GM13976 (cell line): ENCODE results near the gene SPINT2.
A peak's percentile ranks its signal among the peaks of the same experiment; 100 is the strongest.

Experiments used
- DNase-seq: peaks from one replicate; pipeline ENCODE4 v3.0.0; 2012; ENCODE audit warnings: low spot score
- in situ Hi-C: fragments of 300-500 bp; cut with MboI; formaldehyde crosslinking; loops from one replicate; pipeline ENCODE4 v1.12.0; 2022; ENCODE audit warnings: low sequenced_read_pairs, mixed read lengths, inconsistent platforms; ENCODE audit not compliant: unreplicated experiment
- TF ChIP-seq, protein P1 (sequence below): IDR thresholded peaks from 2 replicates; pipeline ENCODE4 v1.5.1; 2012; ENCODE audit warnings: borderline replicate concordance, mild to moderate bottlenecking; ENCODE audit not compliant: insufficient read depth; ENCODE audit errors: extremely low read depth, missing control alignments, control extremely low read depth

The SPINT2 gene

DNA sequence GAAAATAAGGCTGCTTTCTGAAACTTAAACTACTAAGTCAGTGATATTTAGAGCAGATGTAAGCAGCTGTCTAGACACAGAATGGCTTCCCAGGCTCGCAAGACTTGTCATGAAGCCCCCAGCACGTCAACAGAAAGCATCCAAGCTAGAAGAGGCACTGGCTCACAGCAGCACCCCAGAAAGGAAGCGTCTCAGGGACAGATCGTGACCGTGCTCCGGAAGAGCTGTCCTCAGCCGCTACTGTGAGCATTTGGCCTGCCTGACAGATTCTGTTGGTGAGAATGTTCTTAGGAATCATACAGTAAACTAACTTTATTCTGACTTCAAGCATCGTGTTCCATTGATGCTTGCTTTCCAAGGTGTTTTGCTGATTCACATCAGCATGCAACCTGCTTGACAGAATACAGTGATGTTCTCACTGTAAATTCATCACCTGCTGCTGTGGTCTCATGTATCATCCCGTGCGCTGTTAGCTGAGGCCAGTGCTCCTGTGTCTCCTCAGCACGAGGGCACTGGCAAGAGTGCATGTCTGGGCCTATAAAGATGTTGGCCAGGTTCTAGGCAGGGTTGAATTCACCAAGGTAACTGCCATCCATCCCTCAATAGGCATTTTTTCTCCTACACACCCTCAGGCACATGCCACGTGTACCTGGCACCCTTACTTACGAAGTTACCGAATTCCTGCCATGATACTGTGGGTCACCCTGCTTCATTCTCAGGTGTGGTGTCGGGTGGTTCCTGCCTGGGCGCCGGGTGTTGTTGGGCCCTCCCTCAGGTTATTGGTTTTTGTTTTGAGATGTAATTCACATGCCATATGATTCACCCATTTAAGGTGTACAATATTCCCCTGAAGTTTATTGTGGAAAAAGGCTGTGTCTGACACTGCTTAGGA lies 15.9 kb downstream of the SPINT2 start:
- no peak for DNase-seq
- TF ChIP-seq, protein P1, sequence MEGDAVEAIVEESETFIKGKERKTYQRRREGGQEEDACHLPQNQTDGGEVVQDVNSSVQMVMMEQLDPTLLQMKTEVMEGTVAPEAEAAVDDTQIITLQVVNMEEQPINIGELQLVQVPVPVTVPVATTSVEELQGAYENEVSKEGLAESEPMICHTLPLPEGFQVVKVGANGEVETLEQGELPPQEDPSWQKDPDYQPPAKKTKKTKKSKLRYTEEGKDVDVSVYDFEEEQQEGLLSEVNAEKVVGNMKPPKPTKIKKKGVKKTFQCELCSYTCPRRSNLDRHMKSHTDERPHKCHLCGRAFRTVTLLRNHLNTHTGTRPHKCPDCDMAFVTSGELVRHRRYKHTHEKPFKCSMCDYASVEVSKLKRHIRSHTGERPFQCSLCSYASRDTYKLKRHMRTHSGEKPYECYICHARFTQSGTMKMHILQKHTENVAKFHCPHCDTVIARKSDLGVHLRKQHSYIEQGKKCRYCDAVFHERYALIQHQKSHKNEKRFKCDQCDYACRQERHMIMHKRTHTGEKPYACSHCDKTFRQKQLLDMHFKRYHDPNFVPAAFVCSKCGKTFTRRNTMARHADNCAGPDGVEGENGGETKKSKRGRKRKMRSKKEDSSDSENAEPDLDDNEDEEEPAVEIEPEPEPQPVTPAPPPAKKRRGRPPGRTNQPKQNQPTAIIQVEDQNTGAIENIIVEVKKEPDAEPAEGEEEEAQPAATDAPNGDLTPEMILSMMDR, result no peak
- in situ Hi-C loops, result no loop called here

DNA sequence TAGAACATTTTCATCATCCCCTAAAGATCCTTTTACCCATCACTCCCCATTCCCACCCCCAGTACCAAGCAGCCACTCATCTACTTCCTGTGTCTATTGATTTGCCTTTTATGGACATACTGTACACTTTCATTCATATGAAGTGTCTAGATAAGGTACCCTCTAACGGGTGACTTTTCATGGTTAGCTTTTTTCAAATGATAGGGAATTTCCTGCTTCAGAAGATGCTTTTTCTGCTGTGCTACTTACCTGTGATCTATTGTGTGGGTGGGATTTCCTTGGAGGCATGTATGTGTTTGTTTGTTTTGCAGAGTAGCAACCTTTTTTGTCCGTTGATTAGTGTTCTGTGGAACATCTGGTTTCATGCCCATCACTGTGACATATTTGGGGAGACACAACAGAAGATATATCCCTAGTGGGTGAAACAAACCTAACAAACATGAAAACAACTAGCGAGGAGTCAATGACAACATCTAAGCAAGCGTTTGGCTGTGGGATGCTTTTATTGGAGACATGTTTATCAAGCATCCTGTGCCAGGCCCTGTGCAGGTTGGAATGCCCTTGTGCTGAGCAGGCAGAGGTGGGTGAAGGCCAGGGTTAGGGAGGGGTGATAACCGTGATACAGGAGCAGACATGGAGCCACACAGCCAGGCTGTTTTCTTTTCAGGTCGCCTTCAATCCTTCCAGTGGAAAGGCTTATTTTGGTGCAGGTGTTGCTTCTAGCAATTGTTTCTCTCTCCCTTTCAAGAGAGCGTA lies 17.6 kb downstream of the SPINT2 start:
- in situ Hi-C loops, result no loop called here
- TF ChIP-seq, protein P1, result no peak
- no peak for DNase-seq

DNA sequence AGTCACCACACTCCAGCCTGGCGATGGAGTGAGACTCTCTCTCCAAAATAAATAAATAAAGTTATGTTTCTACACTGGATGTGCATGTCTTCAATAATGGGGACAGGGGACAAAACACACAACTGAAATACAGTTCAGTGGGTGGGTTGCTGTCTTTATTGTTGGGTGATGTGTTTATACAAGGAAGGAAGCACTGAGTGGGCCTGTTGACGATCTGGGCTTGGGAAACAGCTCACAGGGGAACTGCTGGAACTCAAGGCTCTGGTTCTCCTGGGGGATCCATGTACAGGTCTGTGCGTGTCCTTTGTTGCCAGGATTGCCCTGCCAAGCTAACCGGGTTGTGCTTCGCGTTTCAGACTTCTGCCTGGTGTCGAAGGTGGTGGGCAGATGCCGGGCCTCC lies 18.9 kb downstream of the SPINT2 start:
- no peak for DNase-seq
- TF ChIP-seq, protein P1, result no peak
- in situ Hi-C loops, result no loop called here

DNA sequence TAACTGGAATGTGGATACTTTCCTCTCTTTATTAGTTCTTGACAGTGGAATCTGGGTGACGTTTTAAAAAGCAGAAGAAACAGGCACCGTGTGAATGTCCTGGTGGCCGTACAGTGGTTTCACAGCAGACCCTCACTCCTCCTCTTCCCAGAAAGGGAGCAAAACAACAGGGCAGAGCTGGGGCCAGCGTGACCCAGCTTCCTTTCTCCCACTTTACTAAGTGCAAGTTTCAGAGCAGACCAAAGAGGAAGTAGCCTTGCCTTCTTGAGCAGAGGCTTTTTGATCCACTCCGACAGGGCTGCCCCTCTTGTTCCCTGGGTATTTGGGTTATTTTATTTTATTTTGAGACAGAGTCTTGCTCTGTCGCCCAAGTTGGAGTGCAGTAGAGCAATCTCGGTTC lies 20.0 kb downstream of the SPINT2 start:
- in situ Hi-C loops, result no loop called here
- TF ChIP-seq, protein P1, result no peak

DNA sequence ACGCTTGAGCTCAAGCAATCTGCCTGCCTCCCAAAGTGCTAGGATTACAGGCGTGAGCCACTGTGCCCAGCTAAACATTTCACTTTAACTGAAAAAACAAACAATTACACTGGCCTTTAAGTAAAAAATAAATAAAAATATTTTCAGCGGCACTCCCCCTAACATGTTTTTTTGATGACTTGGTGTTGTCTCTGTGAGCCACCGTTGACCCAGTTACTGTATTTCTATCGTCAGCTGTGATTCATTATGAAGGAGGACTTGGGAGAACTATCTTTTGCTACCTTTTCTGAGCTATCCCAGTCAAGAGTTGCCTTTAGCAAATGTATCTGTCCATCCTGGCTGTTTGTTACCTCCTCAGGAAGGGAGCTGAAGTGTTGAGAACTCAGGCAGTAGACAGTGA lies 21.2 kb downstream of the SPINT2 start:
- no peak for DNase-seq
- TF ChIP-seq, protein P1, result no peak
- in situ Hi-C loops, result no loop called here

More for the DNA sequence above, 20.0 kb downstream of the SPINT2 start:
- DNase-seq, result peak; percentile 70

DNA sequence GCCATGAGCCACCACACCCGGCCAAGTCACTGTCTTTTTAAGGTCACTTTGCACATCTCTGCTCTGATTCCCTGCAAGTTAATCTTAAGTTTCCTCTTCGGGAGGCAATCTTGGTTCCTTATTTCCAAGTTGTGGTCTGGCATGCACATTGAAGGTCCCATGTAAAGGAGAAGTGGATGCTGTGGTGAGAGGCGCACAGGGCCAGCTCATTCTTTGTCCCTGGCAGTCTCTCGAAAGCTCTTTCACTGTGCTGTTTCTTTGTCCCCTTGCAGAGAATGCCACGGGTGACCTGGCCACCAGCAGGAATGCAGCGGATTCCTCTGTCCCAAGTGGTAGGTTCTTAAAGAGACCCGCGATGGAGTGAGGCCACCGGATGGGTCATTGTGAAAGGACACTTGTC lies 23.2 kb downstream of the SPINT2 start:
- TF ChIP-seq, protein P1, result no peak
- in situ Hi-C loops, result no loop called here
- no peak for DNase-seq
